ENCODE data around the gene FRAT1.

The FRAT1 gene

GRCh38 chr10:97311111-97311626 is 7.9 kb upstream of the FRAT1 start:
- DNase-seq = no peak

GRCh38 chr10:97312897-97313296 is 6.2 kb upstream of the FRAT1 start:
- DNase-seq = no peak

- DNase-seq = no peak
Observed at GRCh38 chr10:97314671-97315070, 4.4 kb upstream of the FRAT1 start.

GRCh38 chr10:97319671-97320479 is 804 bp downstream of the FRAT1 start:
- no peak for DNase-seq

- no peak for DNase-seq
Observed at GRCh38 chr10:97320480-97321031, 1.5 kb downstream of the FRAT1 start.

GRCh38 chr10:97321032-97321803 is 2.1 kb downstream of the FRAT1 start:
- no peak for DNase-seq

- DNase-seq = no peak
Observed at GRCh38 chr10:97321804-97322190, 2.7 kb downstream of the FRAT1 start.

- DNase-seq = no peak
Observed at GRCh38 chr10:97323501-97323900, 4.4 kb downstream of the FRAT1 start.

GRCh38 chr10:97325754-97326153 is 6.7 kb downstream of the FRAT1 start:
- DNase-seq = no peak

GRCh38 chr10:97327348-97328294 is 8.6 kb downstream of the FRAT1 start:
- DNase-seq = no peak

GRCh38 chr10:97328646-97329453 is 9.8 kb downstream of the FRAT1 start:
- DNase-seq = no peak

- no peak for DNase-seq
Observed at GRCh38 chr10:97329766-97330165, 10.7 kb downstream of the FRAT1 start.

- DNase-seq = no peak
Observed at GRCh38 chr10:97331153-97331703, 12.2 kb downstream of the FRAT1 start.

- no peak for DNase-seq
Observed at GRCh38 chr10:97332591-97333350, 13.7 kb downstream of the FRAT1 start.

GRCh38 chr10:97333351-97333600 is 14.2 kb downstream of the FRAT1 start:
- no peak for DNase-seq

GRCh38 chr10:97333601-97334369 is 14.7 kb downstream of the FRAT1 start:
- no peak for DNase-seq

- peak in 1 of 2 experiments; percentile 77 for DNase-seq
Observed at GRCh38 chr10:97334370-97335175, 15.5 kb downstream of the FRAT1 start, which contains the start of gene FRAT2. FRAT2 (minus strand) TSS chr10:97334729; CDS start chr10:97334572, 157 bp downstream.

- DNase-seq = no peak
Observed at GRCh38 chr10:97335188-97335619, 16.1 kb downstream of the FRAT1 start.

GRCh38 chr10:97336006-97336405 is 16.9 kb downstream of the FRAT1 start:
- DNase-seq = no peak
